C4-2B (cell line): ENCODE data around the gene GALNT2.

Experiments
- H3K27ac ChIP-seq: fragments of 450-650 bp; 2 replicates; pipeline ENCODE4 v1.5.1; 2017
- ZFX ChIP-seq: fragments of 450-650 bp; IDR thresholded peaks from 2 replicates; pipeline ENCODE4 v1.6.1; 2017
- TF ChIP-seq, protein P1 (sequence below): fragments of 450-650 bp; conservative IDR thresholded peaks from 2 replicates; pipeline ENCODE4 v1.5.1; 2017; ENCODE audit warnings: mild to moderate bottlenecking

GALNT2 gene

DNA sequence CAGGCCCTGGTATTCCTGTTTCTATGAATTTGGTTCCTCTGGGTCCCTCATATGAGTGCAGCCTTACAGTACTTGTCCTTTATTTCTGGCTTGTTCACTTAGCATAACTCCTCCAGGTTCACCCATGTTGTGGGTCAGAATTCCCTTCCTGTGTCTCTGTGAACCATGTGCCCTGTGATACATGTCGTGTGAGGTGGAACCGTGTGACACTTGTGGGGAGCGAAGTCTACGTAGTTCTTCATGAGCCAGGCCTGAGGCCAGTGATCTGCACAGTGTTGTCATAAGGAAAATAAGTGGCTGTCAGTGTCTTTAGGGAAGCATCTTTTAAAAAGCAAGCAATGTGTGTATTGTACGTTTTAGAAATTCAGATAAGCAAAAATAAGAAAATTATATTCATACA lies 122.8 kb downstream of the GALNT2 start:
- TF ChIP-seq ZFX, result no peak
- TF ChIP-seq, protein P1, sequence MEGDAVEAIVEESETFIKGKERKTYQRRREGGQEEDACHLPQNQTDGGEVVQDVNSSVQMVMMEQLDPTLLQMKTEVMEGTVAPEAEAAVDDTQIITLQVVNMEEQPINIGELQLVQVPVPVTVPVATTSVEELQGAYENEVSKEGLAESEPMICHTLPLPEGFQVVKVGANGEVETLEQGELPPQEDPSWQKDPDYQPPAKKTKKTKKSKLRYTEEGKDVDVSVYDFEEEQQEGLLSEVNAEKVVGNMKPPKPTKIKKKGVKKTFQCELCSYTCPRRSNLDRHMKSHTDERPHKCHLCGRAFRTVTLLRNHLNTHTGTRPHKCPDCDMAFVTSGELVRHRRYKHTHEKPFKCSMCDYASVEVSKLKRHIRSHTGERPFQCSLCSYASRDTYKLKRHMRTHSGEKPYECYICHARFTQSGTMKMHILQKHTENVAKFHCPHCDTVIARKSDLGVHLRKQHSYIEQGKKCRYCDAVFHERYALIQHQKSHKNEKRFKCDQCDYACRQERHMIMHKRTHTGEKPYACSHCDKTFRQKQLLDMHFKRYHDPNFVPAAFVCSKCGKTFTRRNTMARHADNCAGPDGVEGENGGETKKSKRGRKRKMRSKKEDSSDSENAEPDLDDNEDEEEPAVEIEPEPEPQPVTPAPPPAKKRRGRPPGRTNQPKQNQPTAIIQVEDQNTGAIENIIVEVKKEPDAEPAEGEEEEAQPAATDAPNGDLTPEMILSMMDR, result no peak

DNA sequence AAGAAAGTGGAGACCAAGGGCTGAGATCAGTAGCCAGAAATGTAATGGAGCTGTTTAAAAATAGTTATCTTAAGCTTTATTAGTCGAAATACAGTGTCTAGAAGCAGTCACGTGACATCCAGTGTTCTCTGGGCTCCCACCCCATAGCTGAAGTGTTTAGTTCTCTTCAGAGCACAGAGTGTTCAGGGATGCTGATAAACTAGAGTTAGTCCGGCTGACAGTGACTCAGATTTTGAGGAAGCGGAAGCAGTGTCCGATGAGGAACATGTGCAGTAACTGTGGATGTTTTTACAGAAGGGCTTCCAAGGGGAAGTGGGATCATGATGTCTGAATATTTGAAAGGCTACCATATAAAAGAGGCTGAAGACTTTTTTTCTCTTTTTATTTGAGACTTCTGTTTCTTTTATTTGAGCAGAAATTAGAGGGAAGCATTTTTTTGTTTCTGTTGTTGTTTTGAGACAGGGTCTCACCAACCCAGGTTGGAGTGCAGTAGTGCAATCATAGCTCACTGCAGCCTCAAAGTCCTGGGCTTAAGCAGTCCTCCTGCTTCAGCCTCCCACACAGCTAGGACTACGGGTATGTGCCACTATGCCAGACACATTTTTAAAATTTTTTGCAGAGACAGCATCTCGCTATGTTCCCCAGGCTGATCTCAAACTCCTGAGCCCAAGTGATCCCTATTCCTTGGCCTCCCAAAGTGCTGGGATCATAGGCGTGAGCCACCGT lies 124.2 kb downstream of the GALNT2 start:
- TF ChIP-seq ZFX, result no peak
- TF ChIP-seq, protein P1, result no peak

More for the DNA sequence above, 122.8 kb downstream of the GALNT2 start:
- H3K27ac ChIP-seq, result no peak overlapping the region

DNA sequence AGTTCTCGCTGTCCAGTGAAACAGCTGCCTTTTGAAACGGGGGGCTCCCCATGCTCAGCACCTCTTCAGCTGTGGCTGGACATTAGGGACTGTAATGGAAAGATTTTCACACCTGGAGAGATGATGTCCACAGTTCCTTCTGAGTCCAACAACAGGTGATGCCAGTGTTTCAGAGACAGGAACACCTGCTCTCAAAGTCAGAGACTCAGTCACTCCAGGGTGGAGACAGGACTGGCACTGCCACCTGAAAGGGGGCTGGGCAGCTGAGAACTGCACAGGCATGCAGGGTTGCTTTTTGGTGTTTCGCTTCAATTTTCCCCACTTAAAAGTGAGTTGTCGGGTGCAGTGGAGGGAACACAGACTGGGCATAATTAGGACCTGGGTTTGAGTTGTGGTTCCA lies 124.8 kb downstream of the GALNT2 start:
- TF ChIP-seq, protein P1, result no peak
- no peak for TF ChIP-seq ZFX
- no peak overlapping the region for H3K27ac ChIP-seq

More for the DNA sequence above, 124.2 kb downstream of the GALNT2 start:
- no peak overlapping the region for H3K27ac ChIP-seq

DNA sequence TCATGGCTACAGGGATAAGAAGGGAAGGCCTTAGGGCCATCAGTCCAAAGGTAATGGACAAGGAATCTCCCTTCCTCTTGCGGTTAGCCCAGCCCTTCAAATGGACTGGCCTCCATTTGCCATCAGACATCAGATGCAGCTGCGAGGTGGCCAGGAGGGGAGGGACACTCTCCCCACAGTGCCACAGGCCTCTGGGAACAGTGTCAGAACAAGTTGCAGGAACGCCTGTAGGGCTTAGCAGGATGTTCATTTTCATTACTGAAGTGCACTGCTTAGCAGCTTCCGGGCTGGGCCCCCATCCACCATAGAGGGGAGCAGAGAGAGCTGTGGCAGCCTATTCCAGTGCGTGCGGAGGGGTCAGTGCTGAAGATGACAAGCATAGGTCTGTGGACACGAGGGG lies 127.5 kb downstream of the GALNT2 start:
- TF ChIP-seq, protein P1, result no peak
- no peak for TF ChIP-seq ZFX
- no peak overlapping the region for H3K27ac ChIP-seq

DNA sequence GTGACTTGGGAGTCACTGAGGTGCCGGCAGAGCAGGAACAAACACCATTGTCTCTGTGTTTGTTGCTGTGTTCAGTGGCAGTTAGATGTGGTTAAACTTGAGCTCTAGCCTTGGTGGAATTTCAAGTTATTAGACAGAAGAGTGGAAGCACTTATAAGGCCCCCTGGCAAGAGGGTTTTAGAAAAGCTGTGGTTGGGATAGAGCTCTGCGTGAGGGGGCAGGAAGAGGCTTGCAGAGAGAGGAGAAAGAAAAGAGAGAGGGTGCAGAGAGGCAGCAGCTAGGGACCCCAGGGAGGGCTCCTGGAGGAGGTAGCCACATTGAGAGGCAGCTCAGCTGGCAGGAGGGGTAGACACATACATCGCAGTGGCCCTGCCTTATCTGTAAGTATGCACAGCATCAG lies 128.2 kb downstream of the GALNT2 start:
- H3K27ac ChIP-seq, result no peak overlapping the region
- no peak for TF ChIP-seq ZFX
- TF ChIP-seq, protein P1, result no peak

DNA sequence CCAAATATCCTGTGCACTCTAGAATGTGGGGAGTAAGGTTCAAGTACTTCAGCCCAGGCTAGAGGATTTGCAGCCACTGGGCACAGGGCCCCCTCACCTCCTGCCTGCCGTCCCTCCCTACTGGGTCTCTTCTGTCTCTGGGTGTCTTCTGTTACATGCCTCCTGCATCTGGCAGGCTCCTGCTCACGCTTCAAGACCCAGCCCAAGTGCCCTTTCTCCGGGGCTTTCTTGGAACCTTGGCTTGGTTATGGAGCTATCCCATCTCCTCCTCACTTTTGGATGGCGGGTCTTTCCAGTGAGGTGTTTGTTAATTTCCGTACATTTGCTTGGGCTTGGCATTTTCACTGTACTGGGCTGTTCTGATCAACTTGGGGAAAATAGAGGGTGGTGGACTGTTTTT lies 129.0 kb downstream of the GALNT2 start:
- no peak overlapping the region for H3K27ac ChIP-seq
- no peak for TF ChIP-seq ZFX
- TF ChIP-seq, protein P1, result no peak

DNA sequence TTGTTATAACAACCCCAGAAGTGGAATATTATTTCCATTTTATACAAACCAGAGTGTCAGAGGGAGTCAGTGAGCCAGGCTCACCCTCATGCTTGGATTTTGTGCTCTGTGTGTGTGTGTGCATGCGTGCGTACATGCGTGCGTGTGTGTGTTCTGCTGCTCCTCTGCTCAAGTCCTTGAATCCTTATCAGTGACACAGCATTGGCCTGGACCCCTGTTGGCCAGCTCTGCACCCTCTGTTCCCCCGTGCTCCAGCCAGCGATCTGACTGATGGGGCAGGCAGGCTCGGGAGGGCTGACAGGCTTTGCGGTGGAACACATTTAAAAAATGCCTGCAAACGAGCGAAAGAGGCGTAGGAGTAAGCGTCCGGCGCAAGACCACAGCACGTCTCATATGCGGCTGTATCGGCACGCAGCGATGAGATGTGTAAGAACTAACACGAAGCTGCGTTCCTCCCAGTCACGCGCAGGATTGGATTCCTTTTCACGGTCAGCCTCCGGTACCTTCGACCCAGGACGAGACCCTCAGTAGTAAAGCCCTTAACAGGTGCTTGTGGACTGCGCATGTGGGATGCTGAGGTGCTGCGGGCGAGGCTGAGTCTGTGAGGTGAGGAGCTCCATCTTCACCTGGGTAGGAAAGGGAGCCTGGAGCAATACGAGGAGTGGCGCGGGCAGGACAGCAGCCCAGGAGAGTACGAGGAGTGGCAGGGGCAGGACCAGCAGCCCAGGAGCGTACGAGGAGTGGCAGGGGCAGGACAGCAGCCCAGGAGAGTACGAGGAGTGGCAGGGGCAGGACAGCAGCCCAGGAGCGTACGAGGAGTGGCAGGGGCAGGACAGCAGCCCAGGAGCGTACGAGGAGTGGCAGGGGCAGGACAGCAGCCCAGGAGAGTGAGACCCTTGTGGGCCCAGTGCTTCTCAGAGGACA lies 130.9 kb downstream of the GALNT2 start:
- no peak overlapping the region for H3K27ac ChIP-seq
- TF ChIP-seq, protein P1, result no peak
- no peak for TF ChIP-seq ZFX
